GM12878 (cell line): Measurements from ENCODE around the gene PIGU. TPM values are rescaled to one million over a fixed set of nuclear protein-coding genes. Genes with fewer than 3 reads are reported as not detected.

Experiments used
- ATAC-seq: fragments of 200-7000 bp; cut with Tn5 transposase; 3 replicates; pipeline ENCODE4 v1.9.1; 2020; ENCODE audit warnings: mild to moderate bottlenecking, moderate library complexity
- BruUV-seq: library from RNA; stranded (reverse); fragments of 400-500 nt; replicated peaks from 2 replicates; lab custom pipeline; 2021; lab: Mats Ljungman, UMichigan
- CTCF ChIA-PET: fragments of 300-600 bp; sonication (Branson Sonifier 250); formaldehyde crosslinking; extraction: SDS; loops from one replicate; lab custom pipeline; 2021; ENCODE audit warnings: inconsistent platforms; lab: Yijun Ruan, JAX
- POLR2A ChIA-PET: fragments of 350-600 bp; formaldehyde crosslinking; extraction: SDS; loops from one replicate; lab custom pipeline; 2021; ENCODE audit warnings: inconsistent platforms; lab: Charles Lee
- RAD21 ChIA-PET: fragments of 300-600 bp; sonication (Branson Sonifier 250); formaldehyde crosslinking; loops from one replicate; lab custom pipeline; 2023; ENCODE audit warnings: antibody characterized with exemption; ENCODE audit not compliant: unreplicated experiment; lab: Charles Lee
- SMC1A ChIA-PET: fragments of 300-600 bp; sonication (Branson Sonifier 250); formaldehyde crosslinking; loops from one replicate; lab custom pipeline; 2023; ENCODE audit not compliant: unreplicated experiment, uncharacterized antibody; lab: Charles Lee
- DNase-seq: peaks from one replicate; pipeline ENCODE4 v3.0.0-alpha.2; 2011; ENCODE audit warnings: low read depth, low spot score
- FAIRE-seq: peaks from 3 replicates; lab custom pipeline; 2011; peaks lifted over from hg19 to GRCh38; lab: Jason Lieb, UNC
- H2AFZ ChIP-seq: 2 replicates; pipeline ENCODE4 v1.6.0; 2011; ENCODE audit warnings: low read depth, low read length, control low read depth; ENCODE audit not compliant: control insufficient read depth
- H3K27ac ChIP-seq: 2 replicates; pipeline ENCODE4 v1.5.1; 2011; ENCODE audit warnings: control low read depth; ENCODE audit not compliant: control insufficient read depth, insufficient read depth
- H3K27me3 ChIP-seq, 2 experiments: replicated peaks in 1 of 2; 2 replicates each; pipeline versions ENCODE4 v1.6.0 to v1.6.1; 2011; ENCODE audit warnings: low read length in 1 of 2; ENCODE audit not compliant: control insufficient read depth in 2 of 2, insufficient read depth in 2 of 2
- H3K36me3 ChIP-seq, 2 experiments: 2 replicates each; pipeline ENCODE4 v1.5.1; 2011; ENCODE audit warnings: low read length in 1 of 2; ENCODE audit not compliant: control insufficient read depth in 2 of 2, insufficient read depth in 2 of 2
- H3K4me1 ChIP-seq: 2 replicates; pipeline ENCODE4 v1.6.1; 2011; ENCODE audit warnings: mild to moderate bottlenecking, low read length, moderate library complexity, mixed read lengths; ENCODE audit not compliant: control insufficient read depth, insufficient read depth
- H3K4me2 ChIP-seq: 2 replicates; pipeline ENCODE4 v1.6.0; 2011; ENCODE audit warnings: control low read depth; ENCODE audit not compliant: control insufficient read depth, insufficient read depth
- H3K4me3 ChIP-seq: fragments of 200-600 bp; sonication (generic); 2 replicates; pipeline ENCODE4 v1.5.1; 2016
- H3K79me2 ChIP-seq: 2 replicates; pipeline ENCODE4 v1.6.0; 2011; ENCODE audit warnings: low read length; ENCODE audit not compliant: control insufficient read depth, insufficient read depth
- H3K9ac ChIP-seq: 2 replicates; pipeline ENCODE4 v1.8.0; 2011; ENCODE audit warnings: low read length, control low read depth, mixed read lengths; ENCODE audit not compliant: control insufficient read depth, insufficient read depth
- H3K9me3 ChIP-seq: replicated peaks from 3 replicates; pipeline ENCODE4 v1.5.1; 2011; ENCODE audit warnings: mild to moderate bottlenecking, low read length; ENCODE audit not compliant: control insufficient read depth, insufficient read depth
- H4K20me1 ChIP-seq: 2 replicates; pipeline ENCODE4 v1.6.0; 2011; ENCODE audit not compliant: control insufficient read depth, insufficient read depth
- CBFB ChIP-seq: IDR thresholded peaks from 2 replicates; pipeline ENCODE4 v1.6.1; 2016; ENCODE audit warnings: antibody characterized with exemption, low read depth
- CHD1 ChIP-seq: IDR thresholded peaks from 2 replicates; pipeline ENCODE4 v1.6.1; 2012; ENCODE audit warnings: low read depth, low read length, improper control_type of control experiment
- EED ChIP-seq: sonication (generic); IDR thresholded peaks from 2 replicates; pipeline ENCODE4 v1.6.1; 2016; ENCODE audit warnings: antibody characterized with exemption, low read depth
- EP300 ChIP-seq, 2 experiments: fragments of 150-350 bp in 1 of 2; IDR thresholded peaks; 2 replicates each; pipeline ENCODE4 v1.6.1; 2011 to 2012; ENCODE audit warnings: low read depth in 2 of 2, low read length in 2 of 2, borderline replicate concordance in 1 of 2, improper control_type of control experiment in 1 of 2, inconsistent platforms in 1 of 2; ENCODE audit not compliant: control insufficient read depth in 1 of 2
- JUNB ChIP-seq: IDR thresholded peaks from 2 replicates; pipeline ENCODE4 v1.6.1; 2016; ENCODE audit warnings: antibody characterized with exemption, mild to moderate bottlenecking
- NFYB ChIP-seq: IDR thresholded peaks from 2 replicates; pipeline ENCODE4 v1.6.1; 2011; ENCODE audit warnings: low read depth, mild to moderate bottlenecking, low read length, improper control_type of control experiment, moderate library complexity; ENCODE audit not compliant: insufficient read depth
- PAX5 ChIP-seq: IDR thresholded peaks from 2 replicates; pipeline ENCODE4 v1.6.1; 2011; ENCODE audit warnings: low read depth, low read length, borderline replicate concordance
- RB1 ChIP-seq: fragments of 450-650 bp; formaldehyde crosslinking; IDR thresholded peaks from 2 replicates; pipeline ENCODE4 v1.6.1; 2017; ENCODE audit warnings: mild to moderate bottlenecking, borderline replicate concordance
- RFX5 ChIP-seq: IDR thresholded peaks from 2 replicates; pipeline ENCODE4 v1.6.1; 2011; ENCODE audit warnings: low read depth, low read length, improper control_type of control experiment
- RUNX3 ChIP-seq: IDR thresholded peaks from 2 replicates; pipeline ENCODE4 v1.6.1; 2012; ENCODE audit warnings: low read length, inconsistent platforms
- SREBF1 ChIP-seq: IDR thresholded peaks from 2 replicates; pipeline ENCODE4 v1.6.1; 2012; ENCODE audit warnings: mild to moderate bottlenecking, low read length
- SREBF2 ChIP-seq: IDR thresholded peaks from 2 replicates; pipeline ENCODE4 v1.6.1; 2012; ENCODE audit warnings: mild to moderate bottlenecking, low read length
- SRF ChIP-seq, 2 experiments: IDR thresholded peaks; 2 replicates each; pipeline ENCODE4 v1.6.1; 2011; ENCODE audit warnings: low read depth in 2 of 2, low read length in 2 of 2, mild to moderate bottlenecking in 1 of 2, moderate library complexity in 1 of 2
- TAF1 ChIP-seq: IDR thresholded peaks from 2 replicates; pipeline ENCODE4 v1.6.1; 2011; ENCODE audit warnings: mild to moderate bottlenecking, low read depth, low read length, borderline replicate concordance
- TARDBP ChIP-seq: IDR thresholded peaks from 2 replicates; pipeline ENCODE4 v1.6.1; 2016; ENCODE audit warnings: borderline replicate concordance
- WGBS: methylation state at CpG from one replicate; pipeline ENCODE4 v1.1.6; 2016; ENCODE audit warnings: low lambda C conversion rate; ENCODE audit not compliant: insufficient replicate concordance, insufficient coverage; ENCODE audit errors: missing lambda C conversion rate; 5-methylcytosine and 5-hydroxymethylcytosine counted together
- in situ Hi-C: fragments of 300-500 bp; cut with MboI; formaldehyde crosslinking; loops from 9 replicates; pipeline ENCODE4 v1.14.3; 2018; ENCODE audit warnings: mixed read lengths
- intact Hi-C: fragments of 100-400 bp; cut with micrococcal nuclease; formaldehyde crosslinking; loops from one replicate; pipeline ENCODE4 v1.14.2; 2022; ENCODE audit not compliant: unreplicated experiment
- polyA plus RNA-seq, 11 experiments: library from polyadenylated mRNA; depleted of rRNA in 4 of 11; unstranded in 6 of 11; stranded (reverse) in 5 of 11; fragments of >200 nt; fragmentation: Nextera tagmentation in 4 of 11; fragmentation: Illumina TruSeq in 1 of 11; extraction: Ambion mirVana in 4 of 11; extraction: Trizol in 1 of 11; gene quantifications; 1 replicate in 1 of 11; 2 replicates in 10 of 11; pipeline versions ENCODE4 v1.2.1 to v1.2.3, GENCODE V29; 2011 to 2016; ENCODE audit warnings: inconsistent platforms in 2 of 11, missing spikeins in 2 of 11, low read depth in 1 of 11
- total RNA-seq, 4 experiments: library from RNA; depleted of rRNA in 3 of 4; stranded (reverse); fragments of >200 nt in 3 of 4; fragmentation: Illumina TruSeq in 1 of 4; extraction: Trizol in 1 of 4; gene quantifications; 2 replicates each; pipeline versions ENCODE4 v1.2.1 to v1.2.3, GENCODE V29; 2013 to 2021
- TF ChIP-seq, protein P1 (sequence below): IDR thresholded peaks from 2 replicates; pipeline ENCODE4 v1.6.1; 2011; ENCODE audit warnings: low read depth, mild to moderate bottlenecking, low read length, moderate library complexity, borderline replicate concordance; ENCODE audit errors: extremely low read depth
- TF ChIP-seq, protein P2 (sequence below): fragments of 450-650 bp; IDR thresholded peaks from 2 replicates; pipeline ENCODE4 v1.6.1; 2016; ENCODE audit warnings: mild to moderate bottlenecking
- TF ChIP-seq, protein P3 (sequence below): IDR thresholded peaks from 2 replicates; pipeline ENCODE4 v1.6.1; 2012; ENCODE audit warnings: low read depth, low read length, improper control_type of control experiment
- TF ChIP-seq, protein P4 (sequence below): IDR thresholded peaks from 2 replicates; pipeline ENCODE4 v1.6.1; 2012; ENCODE audit warnings: low read depth, low read length, improper control_type of control experiment

PIGU gene
- total and polyA plus RNA-seq, 10 of the 15 experiments (the other 5 are each of a cell fraction or from before 2014, with no cell fraction given): 4.1 to 88.2 (median 25.0) TPM

DNA sequence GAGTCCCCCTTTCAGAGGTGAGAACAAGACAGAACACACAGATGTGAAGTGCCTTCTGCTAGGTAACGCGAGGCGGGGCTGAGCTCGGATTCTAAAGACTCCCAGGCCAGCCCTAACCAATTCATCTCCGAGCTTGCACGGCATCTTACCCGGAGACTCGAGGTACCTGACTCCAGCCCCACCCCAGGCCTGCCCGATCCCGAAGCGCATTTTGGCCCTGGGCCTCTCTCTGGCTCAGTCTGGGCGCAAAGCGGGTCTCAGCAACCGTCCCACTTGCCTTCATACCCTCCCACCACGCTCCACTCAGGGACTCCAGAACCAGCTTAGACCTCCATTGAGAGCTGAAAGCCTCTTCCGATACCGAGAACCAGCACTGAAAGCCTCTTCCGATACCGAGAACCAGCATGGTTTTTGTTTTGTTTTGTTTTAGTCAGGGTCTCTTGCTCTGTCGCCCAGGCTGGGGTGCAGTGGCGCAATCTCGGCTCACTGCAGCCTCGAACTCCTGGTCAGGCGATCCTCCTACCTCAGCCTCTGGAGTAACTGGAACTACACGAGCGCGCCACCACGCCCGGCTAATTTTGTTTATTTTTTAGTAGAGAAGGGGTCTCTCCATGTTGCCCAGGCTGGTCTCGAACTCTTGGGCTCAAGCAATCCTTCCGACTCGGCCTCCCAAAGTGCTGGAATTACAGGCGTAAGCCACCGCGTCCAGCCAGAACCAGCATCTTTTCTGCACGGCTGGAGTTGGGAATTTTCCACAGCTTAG is 161.2 kb downstream of the PIGU start:
- ATAC-seq: peak; percentile 84
- TF ChIP-seq, protein P1, sequence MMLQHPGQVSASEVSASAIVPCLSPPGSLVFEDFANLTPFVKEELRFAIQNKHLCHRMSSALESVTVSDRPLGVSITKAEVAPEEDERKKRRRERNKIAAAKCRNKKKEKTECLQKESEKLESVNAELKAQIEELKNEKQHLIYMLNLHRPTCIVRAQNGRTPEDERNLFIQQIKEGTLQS: no peak
- TF ChIP-seq EP300 (IDR thresholded peaks at IDR 0.05; ENCODE audit: borderline replicate concordance in 1 of 2, control insufficient read depth in 1 of 2, low read depth in 2 of 2, low read length in 2 of 2): no peak
- TF ChIP-seq, protein P2, sequence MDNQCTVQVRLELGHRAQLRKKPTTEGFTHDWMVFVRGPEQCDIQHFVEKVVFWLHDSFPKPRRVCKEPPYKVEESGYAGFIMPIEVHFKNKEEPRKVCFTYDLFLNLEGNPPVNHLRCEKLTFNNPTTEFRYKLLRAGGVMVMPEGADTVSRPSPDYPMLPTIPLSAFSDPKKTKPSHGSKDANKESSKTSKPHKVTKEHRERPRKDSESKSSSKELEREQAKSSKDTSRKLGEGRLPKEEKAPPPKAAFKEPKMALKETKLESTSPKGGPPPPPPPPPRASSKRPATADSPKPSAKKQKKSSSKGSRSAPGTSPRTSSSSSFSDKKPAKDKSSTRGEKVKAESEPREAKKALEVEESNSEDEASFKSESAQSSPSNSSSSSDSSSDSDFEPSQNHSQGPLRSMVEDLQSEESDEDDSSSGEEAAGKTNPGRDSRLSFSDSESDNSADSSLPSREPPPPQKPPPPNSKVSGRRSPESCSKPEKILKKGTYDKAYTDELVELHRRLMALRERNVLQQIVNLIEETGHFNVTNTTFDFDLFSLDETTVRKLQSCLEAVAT: peak; percentile 100
- TF ChIP-seq CHD1: 0 out of 2 replicates have a peak, but pooled peaks have one; percentile 22
- TF ChIP-seq EED: no peak
- TF ChIP-seq CBFB: no peak
- TF ChIP-seq RB1: no peak
- no peak for TF ChIP-seq PAX5
- TF ChIP-seq, protein P3, sequence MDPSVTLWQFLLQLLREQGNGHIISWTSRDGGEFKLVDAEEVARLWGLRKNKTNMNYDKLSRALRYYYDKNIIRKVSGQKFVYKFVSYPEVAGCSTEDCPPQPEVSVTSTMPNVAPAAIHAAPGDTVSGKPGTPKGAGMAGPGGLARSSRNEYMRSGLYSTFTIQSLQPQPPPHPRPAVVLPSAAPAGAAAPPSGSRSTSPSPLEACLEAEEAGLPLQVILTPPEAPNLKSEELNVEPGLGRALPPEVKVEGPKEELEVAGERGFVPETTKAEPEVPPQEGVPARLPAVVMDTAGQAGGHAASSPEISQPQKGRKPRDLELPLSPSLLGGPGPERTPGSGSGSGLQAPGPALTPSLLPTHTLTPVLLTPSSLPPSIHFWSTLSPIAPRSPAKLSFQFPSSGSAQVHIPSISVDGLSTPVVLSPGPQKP: no peak
- peak; percentile 2; the same call in 1 of the 2 replicates for TF ChIP-seq RUNX3
- no peak for TF ChIP-seq SREBF2
- no peak for TF ChIP-seq TARDBP
- TF ChIP-seq RFX5: no peak
- TF ChIP-seq SREBF1: no peak
- peak; percentile 32; the same call in 1 of the 2 replicates for TF ChIP-seq TAF1
- TF ChIP-seq SRF (IDR thresholded peaks at IDR 0.05; ENCODE audit: low read depth in 2 of 2, low read length in 2 of 2): peak; percentile 48 to 95; a peak in 3 of 4 replicates
- no peak for TF ChIP-seq NFYB
- TF ChIP-seq JUNB: no peak
- TF ChIP-seq, protein P4, sequence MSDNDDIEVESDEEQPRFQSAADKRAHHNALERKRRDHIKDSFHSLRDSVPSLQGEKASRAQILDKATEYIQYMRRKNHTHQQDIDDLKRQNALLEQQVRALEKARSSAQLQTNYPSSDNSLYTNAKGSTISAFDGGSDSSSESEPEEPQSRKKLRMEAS: no peak

More for the DNA sequence above, 161.2 kb downstream of the PIGU start:
- ChIA-PET CTCF (interaction anchor here (0.7 to 5.3 kb wide), 16 partner anchors 9 to 258 kb away, joined by 3 to 61 read pairs (median 4); partner anchors contain the start of gene ITCH), POLR2A (interaction anchor here (0.5 to 2.7 kb wide), 15 partner anchors 27 to 1035 kb away, joined by 3 to 21 read pairs (median 4); partner anchors contain the start of genes AHCY and ITCH), SMC1A (interaction anchor here (0.9 to 4.3 kb wide), 13 partner anchors 10 to 265 kb away, joined by 3 to 35 read pairs (median 4); partner anchors contain the start of gene TP53INP2), RAD21 (interaction anchor here (0.6 to 5.0 kb wide), 17 partner anchors 23 to 254 kb away, joined by 3 to 45 read pairs (median 5); partner anchors contain the start of genes AHCY, ITCH, PIGU and TP53INP2)
- in situ Hi-C loops (loop anchor here (5.0 kb wide), 1 partner anchor 203 kb away; no protein-coding TSS in a partner anchor), intact Hi-C loops (loop anchor here (5.0 kb wide), 2 partner anchors 38 to 148 kb away; no protein-coding TSS in a partner anchor)
- BruUV-seq: no TSS peak
- FAIRE-seq: no peak
- H4K20me1 ChIP-seq: no peaks in the 10 kb centered on the region
- H3K4me2 ChIP-seq: peak overlapping the region; percentile 89
- 2% methylated on average over 36 of the region's 36 CpGs for WGBS
- peaks cover 7% of the 10 kb centered on the region; the same call in 1 of the 2 replicates for H3K4me1 ChIP-seq
- H3K27me3 ChIP-seq: no peaks in the 10 kb centered on the region
- H3K79me2 ChIP-seq: peaks cover 31% of the 10 kb centered on the region
- peaks cover 0 to 4% of the 10 kb centered on the region in 2 experiments; a peak in 1 of 4 replicates for H3K36me3 ChIP-seq
- DNase-seq: peak; percentile 56
- H3K9me3 ChIP-seq: no peaks in the 10 kb centered on the region
- peak overlapping the region; percentile 86 for H3K9ac ChIP-seq
- H3K27ac ChIP-seq: peak overlapping the region; percentile 78
- H3K4me3 ChIP-seq: peak overlapping the region; percentile 82
- peak overlapping the region; percentile 74 for H2AFZ ChIP-seq
